Activated CD4-positive, CD25-positive, alpha-beta regulatory T cell (primary cell): ENCODE results near the gene APBA2.
"Not testable (repeated sequence)": the region's sequence is repeated elsewhere in the genome, so short reads cannot be mapped to it uniquely, and the experiment has no call there.

Source experiments
- DNase-seq, 4 experiments: peaks; one replicate each; lab custom pipeline; 2025; lab: John Stamatoyannopoulos, UW

The APBA2 gene

GRCh38 chr15:29167122-29167521 is 281.3 kb downstream of the APBA2 start:
- not testable (repeated sequence) for DNase-seq
